T47D (cell line): ENCODE measurements around the gene ANKRD12.

Source experiments
- DNase-seq, 2 experiments: peaks; one replicate each; pipeline versions ENCODE4 v3.0.0 to v3.0.0-alpha.2; 2011 to 2012; ENCODE audit warnings: low read depth in 1 of 2, low spot score in 1 of 2
- JUND ChIP-seq: IDR thresholded peaks from 2 replicates; pipeline ENCODE4 v1.6.1; 2012; ENCODE audit warnings: low read depth
- in situ Hi-C: cut with HindIII; loops from 2 replicates; pipeline ENCODE4 v1.10.0; 2016; ENCODE audit warnings: low sequenced_read_pairs, low pct_unique_long_range_greater_than_20kb

The ANKRD12 gene

DNA sequence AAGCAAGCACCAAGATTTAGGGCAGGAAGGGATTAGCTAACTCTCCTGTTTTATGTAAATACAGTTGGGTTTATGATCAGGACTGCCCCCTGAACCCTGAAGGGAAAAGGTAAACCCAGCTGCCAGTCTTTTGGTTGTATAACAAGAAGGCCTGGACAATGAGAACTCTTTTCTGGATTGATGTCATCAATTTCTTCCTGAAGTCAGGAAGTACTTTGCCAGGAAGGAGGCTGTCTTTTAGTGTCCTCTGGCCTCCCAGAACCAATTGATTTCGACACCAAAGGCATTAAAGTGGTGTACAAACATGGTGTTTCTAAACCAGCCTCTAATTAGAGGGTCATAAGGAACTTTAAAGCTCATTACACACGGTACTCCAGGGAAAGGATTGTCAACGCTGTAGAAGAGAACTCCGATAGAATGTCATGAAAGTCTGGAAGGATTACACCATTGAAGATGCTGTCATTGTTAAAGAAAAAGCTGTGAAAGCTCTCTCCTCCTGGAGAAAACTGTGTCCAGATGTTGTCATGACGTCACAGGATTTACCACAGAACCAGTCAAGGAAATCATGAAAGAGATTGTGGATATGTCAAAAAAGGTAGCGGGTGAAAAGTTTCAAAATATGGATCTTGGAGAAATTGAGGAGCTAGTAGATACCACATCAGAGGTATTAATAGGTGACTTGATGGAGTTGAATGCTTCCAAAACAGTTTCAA is 78.8 kb downstream of the ANKRD12 start:
- in situ Hi-C loops, result no loop called here
- TF ChIP-seq JUND, result no peak
- no peak for DNase-seq

- no peak for TF ChIP-seq JUND
- in situ Hi-C loops, result no loop called here
- no peak for DNase-seq
These were observed 79.9 kb downstream of the ANKRD12 start for GRCh38 chr18:9216459-9216858.

GRCh38 chr18:9217743-9218451 is 81.3 kb downstream of the ANKRD12 start:
- no peak for DNase-seq
- in situ Hi-C loops, result no loop called here
- TF ChIP-seq JUND, result no peak

DNA sequence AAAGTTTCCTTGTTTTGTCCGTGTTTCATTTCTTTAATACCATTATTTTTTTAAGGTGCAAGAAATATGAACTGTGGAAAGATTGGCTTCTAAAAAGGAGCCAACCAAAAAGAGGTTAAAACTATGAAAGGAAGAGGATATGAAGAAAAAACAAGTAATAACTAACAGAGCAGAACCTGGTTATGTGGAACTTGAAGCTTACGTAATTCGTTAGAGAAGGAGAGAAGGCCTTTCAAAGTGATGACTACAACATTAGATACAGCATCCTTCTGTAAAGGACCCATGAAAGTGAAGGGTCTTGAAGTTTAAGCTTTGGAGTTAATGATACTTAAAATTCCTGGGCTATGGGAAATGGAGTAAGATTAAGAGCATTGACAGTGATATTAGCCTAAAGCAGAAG is 84.5 kb downstream of the ANKRD12 start:
- no peak for TF ChIP-seq JUND
- in situ Hi-C loops, result no loop called here
- DNase-seq, result no peak

DNA sequence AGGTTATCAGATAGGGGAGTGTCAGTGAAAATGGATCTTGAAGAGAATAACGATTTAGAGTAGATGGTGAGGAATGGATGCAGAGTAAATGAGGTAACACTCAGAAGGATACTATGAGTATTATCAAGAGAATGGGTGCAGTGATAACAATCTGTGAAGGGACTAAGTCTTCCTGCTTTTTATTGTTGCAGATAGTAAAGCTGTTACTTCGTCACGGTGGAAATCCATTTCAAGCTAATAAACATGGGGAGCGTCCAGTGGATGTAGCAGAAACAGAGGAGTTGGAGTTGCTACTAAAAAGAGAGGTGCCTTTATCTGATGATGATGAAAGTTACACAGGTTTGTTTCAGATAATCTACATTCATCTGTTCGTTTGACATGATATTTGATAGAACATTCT is 85.1 kb downstream of the ANKRD12 start:
- in situ Hi-C loops, result no loop called here
- no peak for DNase-seq

DNA sequence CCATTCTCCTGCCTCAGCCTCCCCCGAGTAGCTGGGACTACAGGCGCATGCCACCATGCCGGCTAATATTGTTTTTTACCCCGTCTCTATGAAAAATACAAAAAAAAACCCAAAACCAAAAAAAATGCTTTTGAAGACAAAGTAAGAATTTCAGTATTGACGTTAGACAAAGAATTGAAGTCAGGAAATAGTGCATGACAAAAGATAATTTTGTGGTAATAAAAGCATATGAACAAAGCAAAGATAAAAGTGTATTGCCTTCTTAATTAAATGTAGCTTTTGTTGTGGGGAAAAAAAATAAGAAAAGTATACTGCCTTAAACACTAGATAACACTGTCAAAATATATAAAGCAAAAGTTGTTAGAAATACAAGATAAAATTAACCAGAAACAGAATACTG is 86.8 kb downstream of the ANKRD12 start:
- DNase-seq, result no peak
- in situ Hi-C loops, result no loop called here
- no peak for TF ChIP-seq JUND

More for the DNA sequence above, 85.1 kb downstream of the ANKRD12 start:
- no peak for TF ChIP-seq JUND

- in situ Hi-C loops, result no loop called here
- DNase-seq, result no peak
- TF ChIP-seq JUND, result no peak
These were observed 89.9 kb downstream of the ANKRD12 start for GRCh38 chr18:9226463-9226862.

DNA sequence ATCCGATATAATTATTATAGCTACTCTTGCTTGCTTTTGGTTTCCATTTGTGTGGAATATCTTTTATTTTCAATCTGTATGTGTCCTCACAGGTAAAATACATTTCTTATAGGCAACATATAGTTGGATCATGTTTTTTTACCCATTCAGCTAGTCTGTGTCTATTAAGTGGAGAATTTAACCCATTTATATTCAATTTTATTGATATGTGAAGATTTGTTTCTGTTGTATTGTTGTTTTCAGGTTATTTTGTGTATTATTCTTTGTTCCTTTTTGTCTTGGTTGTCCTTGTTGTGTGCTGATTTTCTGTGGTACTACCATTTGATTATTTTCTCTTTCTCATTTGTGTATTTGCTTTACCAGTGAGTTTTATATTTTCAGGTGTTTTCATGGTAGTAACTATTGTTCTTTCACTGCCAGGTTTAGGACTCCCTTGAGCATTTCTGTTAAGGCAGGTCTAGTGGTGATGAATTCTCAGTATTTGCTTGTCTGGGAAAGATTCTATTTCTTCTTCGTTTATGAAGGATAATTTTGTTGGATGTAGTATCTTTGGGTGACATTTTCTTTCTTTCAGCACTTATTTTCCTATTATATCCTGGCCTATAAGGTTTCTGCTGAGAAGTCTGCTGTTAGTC is 95.4 kb downstream of the ANKRD12 start:
- in situ Hi-C loops, result no loop called here
- no peak for DNase-seq
- no peak for TF ChIP-seq JUND

DNA sequence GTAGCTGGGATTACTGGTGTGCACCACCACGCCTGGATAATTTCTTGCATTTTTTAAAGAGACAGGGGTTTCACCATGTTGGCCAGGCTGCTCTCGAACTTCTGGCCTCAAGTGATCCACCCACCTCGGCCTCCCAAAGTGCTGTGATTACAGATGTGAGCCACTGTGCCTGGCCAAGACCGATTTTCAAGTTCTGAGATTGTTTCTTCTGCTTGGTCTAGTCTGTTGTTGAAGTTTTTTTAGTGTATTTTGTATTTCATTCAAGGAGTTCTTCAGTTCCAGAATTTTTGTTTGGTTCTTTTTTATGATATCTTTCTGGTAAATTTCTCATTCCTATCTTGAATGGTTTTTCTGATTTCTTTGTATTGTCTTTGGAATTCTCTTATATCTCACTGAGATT is 96.4 kb downstream of the ANKRD12 start:
- DNase-seq, result no peak
- in situ Hi-C loops, result no loop called here
- no peak for TF ChIP-seq JUND

GRCh38 chr18:9233771-9234440 is 97.3 kb downstream of the ANKRD12 start:
- in situ Hi-C loops, result no loop called here
- no peak for DNase-seq
- TF ChIP-seq JUND, result no peak

DNA sequence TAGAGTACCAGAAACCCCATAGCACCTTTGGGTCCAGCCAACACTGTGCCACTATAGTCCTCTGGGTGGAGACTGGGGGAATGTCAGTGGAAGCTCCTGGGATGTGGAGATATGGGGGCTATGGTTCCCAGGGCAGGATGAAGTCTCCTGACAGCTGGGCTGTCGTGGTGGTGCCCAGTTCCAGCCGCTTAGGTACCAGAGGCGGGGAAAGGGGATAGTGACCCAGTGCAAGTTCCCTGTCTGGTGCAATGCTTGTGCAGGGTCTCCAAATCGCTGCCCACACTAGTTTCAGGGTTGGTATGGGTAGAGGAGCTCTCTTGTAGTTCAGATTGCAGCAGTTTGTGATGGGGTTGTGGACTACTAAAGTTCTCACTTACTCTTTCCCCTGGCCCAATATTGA is 97.9 kb downstream of the ANKRD12 start:
- in situ Hi-C loops, result no loop called here
- DNase-seq, result no peak
- no peak for TF ChIP-seq JUND

DNA sequence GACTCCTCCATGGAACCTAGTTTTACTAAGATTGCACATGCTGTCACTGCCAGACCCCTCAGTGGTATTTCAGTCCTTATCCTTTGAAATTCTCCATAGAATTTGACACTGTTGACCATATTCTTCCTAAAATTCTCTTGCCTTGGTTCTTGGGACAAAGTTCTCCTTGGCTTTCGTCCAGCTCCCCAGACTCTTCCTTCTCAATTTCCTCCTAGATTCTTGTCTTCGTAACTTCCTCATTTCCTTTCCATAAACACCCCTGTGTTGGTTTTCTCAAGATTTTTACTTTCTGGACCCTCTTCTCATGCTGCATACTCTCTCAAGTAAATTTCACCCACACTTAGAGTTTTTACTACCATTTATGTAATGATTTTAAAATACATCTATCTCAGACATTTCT is 101.4 kb downstream of the ANKRD12 start:
- in situ Hi-C loops, result no loop called here
- no peak for DNase-seq
- TF ChIP-seq JUND, result no peak

DNA sequence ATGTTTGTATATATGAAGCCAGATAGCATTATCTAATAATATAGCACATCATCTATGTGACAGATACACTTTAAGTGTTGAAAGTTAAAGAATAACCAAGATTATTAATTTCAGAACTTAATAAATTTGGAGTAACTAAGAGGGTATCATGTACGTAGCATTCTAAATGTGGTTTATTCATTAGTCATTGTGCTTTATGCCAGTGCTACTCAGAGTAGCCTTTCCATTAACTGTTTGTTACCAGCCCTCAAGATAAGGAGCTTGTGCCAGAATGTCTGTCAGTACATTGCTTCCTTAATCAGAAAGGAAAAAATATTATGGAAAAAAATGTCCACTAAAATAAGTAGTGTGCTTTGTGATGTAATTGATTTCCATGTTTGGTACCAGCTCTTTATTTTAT is 103.1 kb downstream of the ANKRD12 start:
- TF ChIP-seq JUND, result no peak
- DNase-seq, result no peak
- in situ Hi-C loops, result no loop called here
